K562 (cell line): ENCODE results near the gene ATG13. TPM values are rescaled to one million over a fixed set of nuclear protein-coding genes. Genes with fewer than 3 reads are reported as not detected.
A peak's percentile ranks its signal among the peaks of the same experiment; 100 is the strongest.

ENCODE experiments used
- AFF4 ChIP-seq: sonication (generic); formaldehyde crosslinking; IDR thresholded peaks from 2 replicates; pipeline ENCODE4 v1.8.0; 2023; ENCODE audit warnings: mild to moderate bottlenecking, missing genetic modification reagents
- ATF2 ChIP-seq: sonication (generic); formaldehyde crosslinking; IDR thresholded peaks from 2 replicates; pipeline ENCODE4 v1.8.1; 2022; ENCODE audit warnings: missing genetic modification reagents
- ATF3 ChIP-seq, 2 experiments: fragments of 450-650 bp in 1 of 2; sonication (generic) in 1 of 2; formaldehyde crosslinking in 1 of 2; IDR thresholded peaks in 1 of 2; conservative IDR thresholded peaks in 1 of 2; 2 replicates each; pipeline versions ENCODE4 v1.6.1 to v1.8.1; 2016 to 2023; ENCODE audit warnings: mild to moderate bottlenecking in 2 of 2, moderate library complexity in 2 of 2, inconsistent platforms in 1 of 2, missing genetic modification reagents in 1 of 2
- ATF6 ChIP-seq: sonication (generic); formaldehyde crosslinking; IDR thresholded peaks from 2 replicates; pipeline ENCODE4 v1.4.0; 2020; ENCODE audit warnings: mild to moderate bottlenecking, missing genetic modification reagents
- BCLAF1 ChIP-seq, 2 experiments: fragments of 450-650 bp in 1 of 2; IDR thresholded peaks; 2 replicates each; pipeline ENCODE4 v1.6.1; 2011 to 2017; ENCODE audit warnings: low read depth in 2 of 2, antibody characterized with exemption in 1 of 2, borderline replicate concordance in 1 of 2, low read length in 1 of 2, mild to moderate bottlenecking in 1 of 2, mixed read lengths in 1 of 2; ENCODE audit not compliant: control insufficient read depth in 1 of 2
- BCOR ChIP-seq: fragments of 450-650 bp; IDR thresholded peaks from 2 replicates; pipeline ENCODE4 v1.6.1; 2016
- CHD1 ChIP-seq: fragments of 200-600 bp; sonication (generic); IDR thresholded peaks from one replicate; pipeline ENCODE4 v1.6.1; 2012; ENCODE audit warnings: mild to moderate bottlenecking, moderate library complexity, low read length, inconsistent platforms
- KLF10 ChIP-seq: fragments of 250-450 bp; sonication (Bioruptor Pico); IDR thresholded peaks from 2 replicates; pipeline ENCODE4 v1.6.1; 2021; ENCODE audit warnings: matching md5 sums
- MTA3 ChIP-seq: fragments of 450-650 bp; formaldehyde crosslinking; IDR thresholded peaks from 2 replicates; pipeline ENCODE4 v1.6.1; 2017; ENCODE audit warnings: mild to moderate bottlenecking, borderline replicate concordance
- NUFIP1 ChIP-seq: fragments of 450-650 bp; IDR thresholded peaks from 2 replicates; pipeline ENCODE4 v1.6.1; 2018; ENCODE audit not compliant: partially characterized antibody
- PCBP2 ChIP-seq: fragments of 200-400 bp; formaldehyde crosslinking; IDR thresholded peaks from 2 replicates; pipeline ENCODE4 v1.6.1; 2018; ENCODE audit warnings: low read length, low read depth, mild to moderate bottlenecking, moderate library complexity; ENCODE audit not compliant: poor library complexity, severe bottlenecking
- POLR2B ChIP-seq: fragments of 450-650 bp; IDR thresholded peaks from 2 replicates; pipeline ENCODE4 v1.6.1; 2018; ENCODE audit warnings: low read depth; ENCODE audit not compliant: partially characterized antibody
- ZBTB1 ChIP-seq: sonication (generic); formaldehyde crosslinking; IDR thresholded peaks from 2 replicates; pipeline ENCODE4 v1.8.1; 2023; ENCODE audit warnings: missing genetic modification reagents, low read depth, mild to moderate bottlenecking, borderline replicate concordance
- ZNF212 ChIP-seq: fragments of 450-650 bp; formaldehyde crosslinking; IDR thresholded peaks from 2 replicates; pipeline ENCODE4 v1.4.0; 2020; ENCODE audit warnings: mild to moderate bottlenecking
- ZNF436 ChIP-seq: fragments of 250-450, 450-650 bp; sonication (Bioruptor Pico); formaldehyde crosslinking; IDR thresholded peaks from 2 replicates; pipeline ENCODE4 v1.7.0; 2020; ENCODE audit warnings: mild to moderate bottlenecking
- polyA plus RNA-seq, 8 experiments: library from polyadenylated mRNA; depleted of rRNA in 4 of 8; stranded (reverse) in 5 of 8; unstranded in 3 of 8; fragments of >200 nt; fragmentation: Nextera tagmentation in 2 of 8; fragmentation: Illumina TruSeq in 1 of 8; extraction: Ambion mirVana in 2 of 8; extraction: Trizol in 1 of 8; gene quantifications; 2 replicates each; pipeline versions ENCODE4 v1.2.1 to v1.2.3, GENCODE V29; 2011 to 2014; ENCODE audit warnings: inconsistent platforms in 1 of 8, missing spikeins in 1 of 8
- total RNA-seq, 7 experiments: library from RNA; depleted of rRNA in 6 of 7; stranded (reverse); fragments of >200 nt in 6 of 7; fragmentation: Illumina TruSeq in 2 of 7; extraction: Trizol in 2 of 7; gene quantifications; 2 replicates each; pipeline versions ENCODE4 v1.2.1 to v1.2.3, GENCODE V29; 2011 to 2021; ENCODE audit warnings: low replicate concordance in 1 of 7

Gene ATG13
- total and polyA plus RNA-seq, 9 of the 15 experiments (the other 6 are each of a cell fraction or from before 2014, with no cell fraction given), result 13.1 to 61.5 (median 36.5) TPM

GRCh38 chr11:46616551-46617133 is 711 bp upstream of the ATG13 start (continued):
- TF ChIP-seq BCLAF1 (IDR thresholded peaks at IDR 0.05; ENCODE audit: borderline replicate concordance in 1 of 2, control insufficient read depth in 1 of 2, low read depth in 2 of 2, low read length in 1 of 2) (no peak), ATF2 (CRISPR knock-in tag) (no peak), ZNF212 (CRISPR knock-in tag) (no peak), BCOR (no peak), ZNF436 (CRISPR knock-in tag) (no peak), MTA3 (peak; percentile 27; the same call in 1 of the 2 replicates), ATF3 (IDR thresholded peaks at IDR 0.05) (peak; percentile 49), ATF3 (CRISPR knock-in tag; conservative IDR thresholded peaks at IDR 0.05) (no peak), ZBTB1 (CRISPR knock-in tag) (peak; percentile 49; the same call in 1 of the 2 replicates), AFF4 (CRISPR knock-in tag) (peak; percentile 59; the same call in 1 of the 2 replicates), CHD1 (no peak), PCBP2 (no peak), POLR2B (peak; percentile 63), ATF6 (0 out of 2 replicates have a peak, but pooled peaks have one; percentile 22), KLF10 (no peak), NUFIP1 (no peak)
